GM12878 (cell line): ENCODE data around the gene SMAD2. TPM values are rescaled to one million over a fixed set of nuclear protein-coding genes. Genes with fewer than 3 reads are reported as not detected.

Source experiments
- ATAC-seq: fragments of 200-7000 bp; cut with Tn5 transposase; 3 replicates; pipeline ENCODE4 v1.9.1; 2020; ENCODE audit warnings: mild to moderate bottlenecking, moderate library complexity
- BruUV-seq: library from RNA; stranded (reverse); fragments of 400-500 nt; replicated peaks from 2 replicates; lab custom pipeline; 2021; lab: Mats Ljungman, UMichigan
- CTCF ChIA-PET: fragments of 300-600 bp; sonication (Branson Sonifier 250); formaldehyde crosslinking; extraction: SDS; loops from one replicate; lab custom pipeline; 2021; ENCODE audit warnings: inconsistent platforms; lab: Yijun Ruan, JAX
- POLR2A ChIA-PET: fragments of 350-600 bp; formaldehyde crosslinking; extraction: SDS; loops from one replicate; lab custom pipeline; 2021; ENCODE audit warnings: inconsistent platforms; lab: Charles Lee
- RAD21 ChIA-PET: fragments of 300-600 bp; sonication (Branson Sonifier 250); formaldehyde crosslinking; loops from one replicate; lab custom pipeline; 2023; ENCODE audit warnings: antibody characterized with exemption; ENCODE audit not compliant: unreplicated experiment; lab: Charles Lee
- SMC1A ChIA-PET: fragments of 300-600 bp; sonication (Branson Sonifier 250); formaldehyde crosslinking; loops from one replicate; lab custom pipeline; 2023; ENCODE audit not compliant: unreplicated experiment, uncharacterized antibody; lab: Charles Lee
- DNase-seq: peaks from one replicate; pipeline ENCODE4 v3.0.0-alpha.2; 2011; ENCODE audit warnings: low read depth, low spot score
- FAIRE-seq: peaks from 3 replicates; lab custom pipeline; 2011; peaks lifted over from hg19 to GRCh38; lab: Jason Lieb, UNC
- H2AFZ ChIP-seq: 2 replicates; pipeline ENCODE4 v1.6.0; 2011; ENCODE audit warnings: low read depth, low read length, control low read depth; ENCODE audit not compliant: control insufficient read depth
- H3K27ac ChIP-seq: 2 replicates; pipeline ENCODE4 v1.5.1; 2011; ENCODE audit warnings: control low read depth; ENCODE audit not compliant: control insufficient read depth, insufficient read depth
- H3K27me3 ChIP-seq, 2 experiments: replicated peaks in 1 of 2; 2 replicates each; pipeline versions ENCODE4 v1.6.0 to v1.6.1; 2011; ENCODE audit warnings: low read length in 1 of 2; ENCODE audit not compliant: control insufficient read depth in 2 of 2, insufficient read depth in 2 of 2
- H3K36me3 ChIP-seq, 2 experiments: 2 replicates each; pipeline ENCODE4 v1.5.1; 2011; ENCODE audit warnings: low read length in 1 of 2; ENCODE audit not compliant: control insufficient read depth in 2 of 2, insufficient read depth in 2 of 2
- H3K4me1 ChIP-seq: 2 replicates; pipeline ENCODE4 v1.6.1; 2011; ENCODE audit warnings: mild to moderate bottlenecking, low read length, moderate library complexity, mixed read lengths; ENCODE audit not compliant: control insufficient read depth, insufficient read depth
- H3K4me2 ChIP-seq: 2 replicates; pipeline ENCODE4 v1.6.0; 2011; ENCODE audit warnings: control low read depth; ENCODE audit not compliant: control insufficient read depth, insufficient read depth
- H3K4me3 ChIP-seq: fragments of 200-600 bp; sonication (generic); 2 replicates; pipeline ENCODE4 v1.5.1; 2016
- H3K79me2 ChIP-seq: 2 replicates; pipeline ENCODE4 v1.6.0; 2011; ENCODE audit warnings: low read length; ENCODE audit not compliant: control insufficient read depth, insufficient read depth
- H3K9ac ChIP-seq: 2 replicates; pipeline ENCODE4 v1.8.0; 2011; ENCODE audit warnings: low read length, control low read depth, mixed read lengths; ENCODE audit not compliant: control insufficient read depth, insufficient read depth
- H3K9me3 ChIP-seq: replicated peaks from 3 replicates; pipeline ENCODE4 v1.5.1; 2011; ENCODE audit warnings: mild to moderate bottlenecking, low read length; ENCODE audit not compliant: control insufficient read depth, insufficient read depth
- H4K20me1 ChIP-seq: 2 replicates; pipeline ENCODE4 v1.6.0; 2011; ENCODE audit not compliant: control insufficient read depth, insufficient read depth
- CEBPB ChIP-seq, 2 experiments: fragments of 150-350 bp in 1 of 2; IDR thresholded peaks; 2 replicates each; pipeline ENCODE4 v1.6.1; 2012 to 2014; ENCODE audit warnings: low read depth in 2 of 2, low read length in 2 of 2, borderline replicate concordance in 1 of 2, inconsistent platforms in 1 of 2
- CHD1 ChIP-seq: IDR thresholded peaks from 2 replicates; pipeline ENCODE4 v1.6.1; 2012; ENCODE audit warnings: low read depth, low read length, improper control_type of control experiment
- DPF2 ChIP-seq: fragments of 450-650 bp; IDR thresholded peaks from 2 replicates; pipeline ENCODE4 v1.6.1; 2017; ENCODE audit warnings: mild to moderate bottlenecking
- EGR1 ChIP-seq, 2 experiments: IDR thresholded peaks; 1 replicate in 1 of 2; 2 replicates in 1 of 2; pipeline ENCODE4 v1.6.1; 2011 to 2012; ENCODE audit warnings: low read depth in 2 of 2, low read length in 2 of 2, borderline replicate concordance in 1 of 2, mild to moderate bottlenecking in 1 of 2, moderate library complexity in 1 of 2
- EZH2 ChIP-seq: IDR thresholded peaks from 2 replicates; pipeline ENCODE4 v1.6.1; 2012; ENCODE audit warnings: low read depth, mild to moderate bottlenecking, control low read depth, inconsistent platforms, low read length, borderline replicate concordance; ENCODE audit not compliant: control insufficient read depth
- FOXM1 ChIP-seq: IDR thresholded peaks from 2 replicates; pipeline ENCODE4 v1.6.1; 2012; ENCODE audit warnings: low read depth, mild to moderate bottlenecking, inconsistent platforms, low read length, moderate library complexity
- GATAD2B ChIP-seq: fragments of 450-650 bp; conservative IDR thresholded peaks from 2 replicates; pipeline ENCODE4 v1.6.1; 2017; ENCODE audit warnings: low read depth, mild to moderate bottlenecking, moderate library complexity
- HCFC1 ChIP-seq: fragments of 150-350 bp; IDR thresholded peaks from 2 replicates; pipeline ENCODE4 v1.6.1; 2014; ENCODE audit warnings: low read length
- POLR2AphosphoS2 ChIP-seq: IDR thresholded peaks from 2 replicates; pipeline ENCODE4 v1.6.1; 2011; ENCODE audit warnings: low read depth, mild to moderate bottlenecking, low read length, improper control_type of control experiment, moderate library complexity
- SIX5 ChIP-seq: IDR thresholded peaks from 2 replicates; pipeline ENCODE4 v1.6.1; 2011; ENCODE audit warnings: mild to moderate bottlenecking, low read depth, low read length, moderate library complexity; ENCODE audit not compliant: severe bottlenecking
- SRF ChIP-seq, 2 experiments: IDR thresholded peaks; 2 replicates each; pipeline ENCODE4 v1.6.1; 2011; ENCODE audit warnings: low read depth in 2 of 2, low read length in 2 of 2, mild to moderate bottlenecking in 1 of 2, moderate library complexity in 1 of 2
- STAT3 ChIP-seq: IDR thresholded peaks from 2 replicates; pipeline ENCODE4 v1.6.1; 2011; ENCODE audit warnings: low read depth, low read length, improper control_type of control experiment
- TAF1 ChIP-seq: IDR thresholded peaks from 2 replicates; pipeline ENCODE4 v1.6.1; 2011; ENCODE audit warnings: mild to moderate bottlenecking, low read depth, low read length, borderline replicate concordance
- TARDBP ChIP-seq: IDR thresholded peaks from 2 replicates; pipeline ENCODE4 v1.6.1; 2016; ENCODE audit warnings: borderline replicate concordance
- WGBS: methylation state at CpG from one replicate; pipeline ENCODE4 v1.1.6; 2016; ENCODE audit warnings: low lambda C conversion rate; ENCODE audit not compliant: insufficient replicate concordance, insufficient coverage; ENCODE audit errors: missing lambda C conversion rate; 5-methylcytosine and 5-hydroxymethylcytosine counted together
- in situ Hi-C: fragments of 300-500 bp; cut with MboI; formaldehyde crosslinking; loops from 9 replicates; pipeline ENCODE4 v1.14.3; 2018; ENCODE audit warnings: mixed read lengths
- intact Hi-C: fragments of 100-400 bp; cut with micrococcal nuclease; formaldehyde crosslinking; loops from one replicate; pipeline ENCODE4 v1.14.2; 2022; ENCODE audit not compliant: unreplicated experiment
- polyA plus RNA-seq, 11 experiments: library from polyadenylated mRNA; depleted of rRNA in 4 of 11; unstranded in 6 of 11; stranded (reverse) in 5 of 11; fragments of >200 nt; fragmentation: Nextera tagmentation in 4 of 11; fragmentation: Illumina TruSeq in 1 of 11; extraction: Ambion mirVana in 4 of 11; extraction: Trizol in 1 of 11; gene quantifications; 1 replicate in 1 of 11; 2 replicates in 10 of 11; pipeline versions ENCODE4 v1.2.1 to v1.2.3, GENCODE V29; 2011 to 2016; ENCODE audit warnings: inconsistent platforms in 2 of 11, missing spikeins in 2 of 11, low read depth in 1 of 11
- total RNA-seq, 4 experiments: library from RNA; depleted of rRNA in 3 of 4; stranded (reverse); fragments of >200 nt in 3 of 4; fragmentation: Illumina TruSeq in 1 of 4; extraction: Trizol in 1 of 4; gene quantifications; 2 replicates each; pipeline versions ENCODE4 v1.2.1 to v1.2.3, GENCODE V29; 2013 to 2021
- TF ChIP-seq, protein P1 (sequence below): IDR thresholded peaks from 2 replicates; pipeline ENCODE4 v1.6.1; 2011; ENCODE audit warnings: borderline replicate concordance, low read depth, mild to moderate bottlenecking, moderate library complexity, low read length; ENCODE audit not compliant: insufficient read depth, poor library complexity, severe bottlenecking
- TF ChIP-seq, protein P2 (sequence below): fragments of 450-650 bp; IDR thresholded peaks from 2 replicates; pipeline ENCODE4 v1.6.1; 2017; ENCODE audit warnings: low read depth, mild to moderate bottlenecking, moderate library complexity
- TF ChIP-seq, protein P3 (sequence below): fragments of 450-650 bp; IDR thresholded peaks from 2 replicates; pipeline ENCODE4 v1.6.1; 2016; ENCODE audit warnings: mild to moderate bottlenecking
- TF ChIP-seq, protein P4 (sequence below): fragments of 450-650 bp; IDR thresholded peaks from 2 replicates; pipeline ENCODE4 v1.6.1; 2017; ENCODE audit warnings: antibody characterized with exemption, mild to moderate bottlenecking, moderate library complexity

The SMAD2 gene
- total and polyA plus RNA-seq, 10 of the 15 experiments (the other 5 are each of a cell fraction or from before 2014, with no cell fraction given): 28.8 to 111 (median 65.8) TPM

DNA sequence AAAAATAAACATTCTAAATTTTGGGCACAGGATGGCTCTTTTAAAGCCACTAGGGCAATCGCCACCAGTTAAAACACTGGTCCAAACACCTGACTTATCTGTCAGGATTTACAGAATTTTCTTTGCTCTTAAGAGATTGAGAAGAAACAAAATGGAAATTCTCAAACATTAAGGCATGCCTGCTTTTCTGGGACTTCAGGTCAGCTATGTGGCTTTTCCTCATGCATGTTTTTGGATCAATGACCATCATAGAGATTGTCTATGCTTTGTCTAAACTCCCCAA lies 112.7 kb downstream of the SMAD2 start:
- Histone ChIP-seq H3K4me2 (no peak overlapping the region), H3K27me3 (no peaks in the 10 kb centered on the region), H3K4me1 (no peaks in the 10 kb centered on the region), H3K27ac (no peak overlapping the region), H3K9me3 (no peaks in the 10 kb centered on the region; the same call in 2 of the 3 replicates), H3K9ac (no peak overlapping the region), H4K20me1 (no peaks in the 10 kb centered on the region), H3K36me3 (no peaks in the 10 kb centered on the region), H3K79me2 (no peaks in the 10 kb centered on the region), H3K4me3 (no peak overlapping the region)
- no peak for FAIRE-seq
- ChIA-PET RAD21 (interaction anchor here (0.6 kb wide), 1 partner anchor 169 kb away, joined by 3 read pairs; no protein-coding TSS in a partner anchor), CTCF (no interaction called here)
- in situ Hi-C loops: no loop called here
- WGBS: 100% methylated on average over 1 of the region's 1 CpG
- no peak for TF ChIP-seq EZH2
- no peak for TF ChIP-seq POLR2AphosphoS2
- no peak for TF ChIP-seq CHD1
- TF ChIP-seq, protein P1, sequence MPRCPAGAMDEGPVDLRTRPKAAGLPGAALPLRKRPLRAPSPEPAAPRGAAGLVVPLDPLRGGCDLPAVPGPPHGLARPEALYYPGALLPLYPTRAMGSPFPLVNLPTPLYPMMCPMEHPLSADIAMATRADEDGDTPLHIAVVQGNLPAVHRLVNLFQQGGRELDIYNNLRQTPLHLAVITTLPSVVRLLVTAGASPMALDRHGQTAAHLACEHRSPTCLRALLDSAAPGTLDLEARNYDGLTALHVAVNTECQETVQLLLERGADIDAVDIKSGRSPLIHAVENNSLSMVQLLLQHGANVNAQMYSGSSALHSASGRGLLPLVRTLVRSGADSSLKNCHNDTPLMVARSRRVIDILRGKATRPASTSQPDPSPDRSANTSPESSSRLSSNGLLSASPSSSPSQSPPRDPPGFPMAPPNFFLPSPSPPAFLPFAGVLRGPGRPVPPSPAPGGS: no peak
- no peak for TF ChIP-seq FOXM1
- TF ChIP-seq, protein P2, sequence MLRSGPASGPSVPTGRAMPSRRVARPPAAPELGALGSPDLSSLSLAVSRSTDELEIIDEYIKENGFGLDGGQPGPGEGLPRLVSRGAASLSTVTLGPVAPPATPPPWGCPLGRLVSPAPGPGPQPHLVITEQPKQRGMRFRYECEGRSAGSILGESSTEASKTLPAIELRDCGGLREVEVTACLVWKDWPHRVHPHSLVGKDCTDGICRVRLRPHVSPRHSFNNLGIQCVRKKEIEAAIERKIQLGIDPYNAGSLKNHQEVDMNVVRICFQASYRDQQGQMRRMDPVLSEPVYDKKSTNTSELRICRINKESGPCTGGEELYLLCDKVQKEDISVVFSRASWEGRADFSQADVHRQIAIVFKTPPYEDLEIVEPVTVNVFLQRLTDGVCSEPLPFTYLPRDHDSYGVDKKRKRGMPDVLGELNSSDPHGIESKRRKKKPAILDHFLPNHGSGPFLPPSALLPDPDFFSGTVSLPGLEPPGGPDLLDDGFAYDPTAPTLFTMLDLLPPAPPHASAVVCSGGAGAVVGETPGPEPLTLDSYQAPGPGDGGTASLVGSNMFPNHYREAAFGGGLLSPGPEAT: no peak
- TF ChIP-seq, protein P3, sequence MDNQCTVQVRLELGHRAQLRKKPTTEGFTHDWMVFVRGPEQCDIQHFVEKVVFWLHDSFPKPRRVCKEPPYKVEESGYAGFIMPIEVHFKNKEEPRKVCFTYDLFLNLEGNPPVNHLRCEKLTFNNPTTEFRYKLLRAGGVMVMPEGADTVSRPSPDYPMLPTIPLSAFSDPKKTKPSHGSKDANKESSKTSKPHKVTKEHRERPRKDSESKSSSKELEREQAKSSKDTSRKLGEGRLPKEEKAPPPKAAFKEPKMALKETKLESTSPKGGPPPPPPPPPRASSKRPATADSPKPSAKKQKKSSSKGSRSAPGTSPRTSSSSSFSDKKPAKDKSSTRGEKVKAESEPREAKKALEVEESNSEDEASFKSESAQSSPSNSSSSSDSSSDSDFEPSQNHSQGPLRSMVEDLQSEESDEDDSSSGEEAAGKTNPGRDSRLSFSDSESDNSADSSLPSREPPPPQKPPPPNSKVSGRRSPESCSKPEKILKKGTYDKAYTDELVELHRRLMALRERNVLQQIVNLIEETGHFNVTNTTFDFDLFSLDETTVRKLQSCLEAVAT: no peak
- no peak for TF ChIP-seq CEBPB (IDR thresholded peaks at IDR 0.05; ENCODE audit: borderline replicate concordance in 1 of 2, low read depth in 2 of 2, low read length in 2 of 2)
- TF ChIP-seq EGR1 (IDR thresholded peaks at IDR 0.05; ENCODE audit: borderline replicate concordance in 1 of 2, low read depth in 2 of 2, low read length in 2 of 2): no peak
- no peak for TF ChIP-seq DPF2
- TF ChIP-seq HCFC1: no peak
- no peak for TF ChIP-seq STAT3
- no peak for TF ChIP-seq GATAD2B
- TF ChIP-seq TARDBP: no peak
- no peak for TF ChIP-seq TAF1
- no peak for TF ChIP-seq SRF (IDR thresholded peaks at IDR 0.05; ENCODE audit: low read depth in 2 of 2, low read length in 2 of 2)
- TF ChIP-seq SIX5: no peak
- TF ChIP-seq, protein P4, sequence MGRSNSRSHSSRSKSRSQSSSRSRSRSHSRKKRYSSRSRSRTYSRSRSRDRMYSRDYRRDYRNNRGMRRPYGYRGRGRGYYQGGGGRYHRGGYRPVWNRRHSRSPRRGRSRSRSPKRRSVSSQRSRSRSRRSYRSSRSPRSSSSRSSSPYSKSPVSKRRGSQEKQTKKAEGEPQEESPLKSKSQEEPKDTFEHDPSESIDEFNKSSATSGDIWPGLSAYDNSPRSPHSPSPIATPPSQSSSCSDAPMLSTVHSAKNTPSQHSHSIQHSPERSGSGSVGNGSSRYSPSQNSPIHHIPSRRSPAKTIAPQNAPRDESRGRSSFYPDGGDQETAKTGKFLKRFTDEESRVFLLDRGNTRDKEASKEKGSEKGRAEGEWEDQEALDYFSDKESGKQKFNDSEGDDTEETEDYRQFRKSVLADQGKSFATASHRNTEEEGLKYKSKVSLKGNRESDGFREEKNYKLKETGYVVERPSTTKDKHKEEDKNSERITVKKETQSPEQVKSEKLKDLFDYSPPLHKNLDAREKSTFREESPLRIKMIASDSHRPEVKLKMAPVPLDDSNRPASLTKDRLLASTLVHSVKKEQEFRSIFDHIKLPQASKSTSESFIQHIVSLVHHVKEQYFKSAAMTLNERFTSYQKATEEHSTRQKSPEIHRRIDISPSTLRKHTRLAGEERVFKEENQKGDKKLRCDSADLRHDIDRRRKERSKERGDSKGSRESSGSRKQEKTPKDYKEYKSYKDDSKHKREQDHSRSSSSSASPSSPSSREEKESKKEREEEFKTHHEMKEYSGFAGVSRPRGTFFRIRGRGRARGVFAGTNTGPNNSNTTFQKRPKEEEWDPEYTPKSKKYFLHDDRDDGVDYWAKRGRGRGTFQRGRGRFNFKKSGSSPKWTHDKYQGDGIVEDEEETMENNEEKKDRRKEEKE: no peak
- TF ChIP-seq, all 136 proteins: peak for 0
- no peak overlapping the region for H2AFZ ChIP-seq
- ChIA-PET POLR2A (no interaction called here), SMC1A (no interaction called here)
- no peak for DNase-seq
- no peak for ATAC-seq
- intact Hi-C loops: no loop called here
- BruUV-seq: no TSS peak
